H1 (cell line): ENCODE data around the gene SPAG16. TPM values are rescaled to one million over a fixed set of nuclear protein-coding genes. Genes with fewer than 3 reads are reported as not detected.

Experiments
- CTCF ChIA-PET: fragments of 300-600 bp; sonication (Branson Sonifier 250); formaldehyde crosslinking; loops from one replicate; lab custom pipeline; 2021; ENCODE audit not compliant: partially characterized antibody; lab: Charles Lee
- POLR2A ChIA-PET: fragments of 300-600 bp; sonication (Branson Sonifier 250); formaldehyde crosslinking; loops from one replicate; lab custom pipeline; 2021; ENCODE audit warnings: inconsistent platforms; ENCODE audit not compliant: partially characterized antibody; lab: Charles Lee
- DNase-seq, 2 experiments: peaks; one replicate each; pipeline versions ENCODE4 v3.0.0 to v3.0.0-alpha.2; 2010 to 2022; ENCODE audit warnings: low spot score in 2 of 2, low read depth in 1 of 2, mixed read lengths in 1 of 2
- FAIRE-seq: peaks from 2 replicates; lab custom pipeline; 2011; peaks lifted over from hg19 to GRCh38; lab: Jason Lieb, UNC
- H2AFZ ChIP-seq: 2 replicates; pipeline ENCODE4 v1.8.1; 2012; ENCODE audit warnings: low read length, inconsistent platforms
- H2AK5ac ChIP-seq: 2 replicates; pipeline ENCODE4 v1.6.1; 2013; ENCODE audit warnings: low read depth, low read length
- H2BK120ac ChIP-seq: replicated peaks from 2 replicates; pipeline ENCODE3; 2013; ENCODE audit warnings: low read depth, low read length, inconsistent platforms
- H2BK12ac ChIP-seq: 2 replicates; pipeline ENCODE4 v1.6.1; 2013; ENCODE audit warnings: low read depth, low read length
- H2BK15ac ChIP-seq: 2 replicates; pipeline ENCODE4 v1.6.1; 2013; ENCODE audit warnings: low read length
- H2BK20ac ChIP-seq: 2 replicates; pipeline ENCODE4 v1.6.1; 2013; ENCODE audit warnings: low read length
- H2BK5ac ChIP-seq: 2 replicates; pipeline ENCODE4 v1.6.1; 2013; ENCODE audit warnings: low read depth, low read length
- H3K14ac ChIP-seq: 2 replicates; pipeline ENCODE4 v1.6.1; 2013; ENCODE audit warnings: inconsistent platforms; ENCODE audit not compliant: insufficient read length
- H3K18ac ChIP-seq: 2 replicates; pipeline ENCODE4 v1.6.1; 2013; ENCODE audit warnings: low read length; ENCODE audit errors: extremely low read depth
- H3K23ac ChIP-seq: 2 replicates; pipeline ENCODE4 v1.6.1; 2013; ENCODE audit warnings: inconsistent platforms; ENCODE audit not compliant: insufficient read length
- H3K23me2 ChIP-seq: 2 replicates; pipeline ENCODE4 v1.6.1; 2013; ENCODE audit warnings: low read depth, low read length
- H3K27ac ChIP-seq: 2 replicates; pipeline ENCODE4 v1.6.1; 2011; ENCODE audit warnings: low read depth, low read length, inconsistent platforms
- H3K27me3 ChIP-seq, 4 experiments: replicated peaks in 1 of 4; 1 replicate in 1 of 4; 2 replicates in 3 of 4; pipeline versions ENCODE4 v1.6.1 to v1.8.1; 2011 to 2013; ENCODE audit warnings: low read length in 3 of 4, mild to moderate bottlenecking in 3 of 4, inconsistent platforms in 2 of 4, mixed read lengths in 2 of 4, moderate library complexity in 1 of 4; ENCODE audit not compliant: control insufficient read depth in 3 of 4, insufficient read depth in 3 of 4; ENCODE audit errors: extremely low read depth in 1 of 4
- H3K36me3 ChIP-seq, 4 experiments: 2 replicates each; pipeline versions ENCODE4 v1.6.1 to v1.8.1; 2011 to 2013; ENCODE audit warnings: mild to moderate bottlenecking in 4 of 4, low read length in 3 of 4, moderate library complexity in 2 of 4, control low read depth in 1 of 4, inconsistent platforms in 1 of 4; ENCODE audit not compliant: insufficient read depth in 4 of 4, control insufficient read depth in 2 of 4
- H3K4ac ChIP-seq: replicated peaks from 2 replicates; pipeline ENCODE3; 2013; ENCODE audit warnings: low read length, low read depth, mixed read lengths, inconsistent platforms; ENCODE audit not compliant: insufficient read length
- H3K4me1 ChIP-seq, 4 experiments: replicated peaks in 1 of 4; 1 replicate in 1 of 4; 2 replicates in 3 of 4; pipeline versions ENCODE4 v1.6.1 to v1.8.1; 2011 to 2013; ENCODE audit warnings: low read length in 3 of 4, inconsistent platforms in 2 of 4, mixed read lengths in 1 of 4; ENCODE audit not compliant: insufficient read depth in 4 of 4, control insufficient read depth in 3 of 4
- H3K4me2 ChIP-seq, 2 experiments: 2 replicates each; pipeline versions ENCODE4 v1.6.1 to v1.8.1; 2011 to 2013; ENCODE audit warnings: low read depth in 2 of 2, low read length in 2 of 2, control low read depth in 1 of 2, inconsistent platforms in 1 of 2, mild to moderate bottlenecking in 1 of 2; ENCODE audit not compliant: insufficient read depth in 1 of 2
- H3K4me3 ChIP-seq, 4 experiments: fragments of 200-600, 300-600 bp in 1 of 4; sonication (generic), shearing (Covaris generic), sonication (Bioruptor Twin) in 1 of 4; 2 replicates each; pipeline versions ENCODE4 v1.5.1 to v1.8.1; 2011 to 2016; ENCODE audit warnings: low read length in 4 of 4, low read depth in 3 of 4, control low read depth in 2 of 4, inconsistent platforms in 2 of 4, mild to moderate bottlenecking in 2 of 4, mixed read lengths in 1 of 4, moderate library complexity in 1 of 4; ENCODE audit not compliant: insufficient read depth in 2 of 4; ENCODE audit errors: extremely low read depth in 1 of 4
- H3K56ac ChIP-seq: replicated peaks from 2 replicates; pipeline ENCODE3; 2013; ENCODE audit warnings: low read depth, mild to moderate bottlenecking, mixed read lengths, low read length, inconsistent platforms; ENCODE audit not compliant: insufficient read length
- H3K79me1 ChIP-seq: 2 replicates; pipeline ENCODE4 v1.6.1; 2013; ENCODE audit warnings: low read depth, low read length, control low read depth
- H3K79me2 ChIP-seq, 2 experiments: 2 replicates each; pipeline versions ENCODE4 v1.6.1 to v1.8.1; 2012 to 2013; ENCODE audit warnings: low read length in 2 of 2, mild to moderate bottlenecking in 2 of 2, inconsistent platforms in 1 of 2; ENCODE audit not compliant: insufficient read depth in 2 of 2, control insufficient read depth in 1 of 2
- H3K9ac ChIP-seq, 4 experiments: replicated peaks in 1 of 4; 1 replicate in 1 of 4; 2 replicates in 3 of 4; pipeline versions ENCODE4 v1.6.1 to v1.8.1; 2011 to 2013; ENCODE audit warnings: low read depth in 3 of 4, low read length in 3 of 4, control low read depth in 2 of 4, mild to moderate bottlenecking in 2 of 4, moderate library complexity in 2 of 4, inconsistent platforms in 1 of 4; ENCODE audit errors: extremely low read depth in 1 of 4
- H3K9me3 ChIP-seq, 2 experiments: 2 replicates each; pipeline versions ENCODE4 v1.6.1 to v1.8.1; 2012 to 2013; ENCODE audit warnings: mild to moderate bottlenecking in 2 of 2, moderate library complexity in 2 of 2, control low read depth in 1 of 2, inconsistent platforms in 1 of 2, low read depth in 1 of 2, low read length in 1 of 2, mixed read lengths in 1 of 2; ENCODE audit not compliant: insufficient read depth in 2 of 2
- H4K20me1 ChIP-seq, 2 experiments: replicated peaks in 1 of 2; 2 replicates each; pipeline versions ENCODE3 to v1.8.1; 2011 to 2013; ENCODE audit warnings: inconsistent platforms in 2 of 2, low read length in 2 of 2, mild to moderate bottlenecking in 1 of 2; ENCODE audit not compliant: insufficient read depth in 2 of 2, control insufficient read depth in 1 of 2
- H4K5ac ChIP-seq: 2 replicates; pipeline ENCODE4 v1.6.1; 2013; ENCODE audit warnings: low read length, low read depth, mixed read lengths, inconsistent platforms; ENCODE audit not compliant: insufficient read length
- H4K8ac ChIP-seq: 2 replicates; pipeline ENCODE4 v1.8.0; 2013; ENCODE audit warnings: mild to moderate bottlenecking, moderate library complexity, low read length, inconsistent platforms; ENCODE audit not compliant: insufficient read depth; ENCODE audit errors: extremely low read depth
- H4K91ac ChIP-seq: replicated peaks from 2 replicates; pipeline ENCODE3; 2013; ENCODE audit warnings: low read length, mixed read lengths, inconsistent platforms; ENCODE audit not compliant: insufficient read length
- ASH2L ChIP-seq: fragments of 200-600, 300-600 bp; sonication (generic); IDR thresholded peaks from one replicate; pipeline ENCODE4 v1.7.1; 2017; ENCODE audit warnings: low read length
- EGR1 ChIP-seq: IDR thresholded peaks from 2 replicates; pipeline ENCODE4 v1.6.1; 2011; ENCODE audit warnings: low read depth, low read length, borderline replicate concordance
- POU5F1 ChIP-seq: IDR thresholded peaks from 2 replicates; pipeline ENCODE4 v1.6.1; 2011; ENCODE audit warnings: low read depth, mild to moderate bottlenecking, low read length, moderate library complexity
- SIN3A ChIP-seq, 2 experiments: IDR thresholded peaks in 1 of 2; conservative IDR thresholded peaks in 1 of 2; 2 replicates each; pipeline ENCODE4 v1.6.1; 2011 to 2012; ENCODE audit warnings: low read length in 2 of 2, improper control_type of control experiment in 1 of 2, low read depth in 1 of 2, mild to moderate bottlenecking in 1 of 2
- WGBS, 2 experiments: shearing (Covaris generic) in 1 of 2; methylation state at CpG; one replicate each; pipeline versions ENCODE4 v1.1.6 to v1.1.7; 2013 to 2015; ENCODE audit warnings: low lambda C conversion rate in 2 of 2, mixed read lengths in 2 of 2, inconsistent platforms in 1 of 2, low coverage in 1 of 2, missing lambda C conversion rate in 1 of 2; ENCODE audit not compliant: insufficient replicate concordance in 2 of 2, insufficient coverage in 1 of 2, insufficient read length in 1 of 2; ENCODE audit errors: extremely low coverage in 1 of 2, missing lambda C conversion rate in 1 of 2; 5-methylcytosine and 5-hydroxymethylcytosine counted together
- polyA plus RNA-seq, 7 experiments: library from polyadenylated mRNA; depleted of rRNA in 3 of 7; stranded (reverse) in 5 of 7; unstranded in 2 of 7; fragments of >200 nt in 5 of 7; fragments of 200-250 nt in 2 of 7; gene quantifications; 1 replicate in 5 of 7; 2 replicates in 1 of 7; 4 replicates in 1 of 7; pipeline versions ENCODE4 v1.2.1 to v1.2.3, GENCODE V29; 2011 to 2013; ENCODE audit warnings: missing spikeins in 2 of 7, mixed read lengths in 2 of 7
- total RNA-seq: library from RNA; stranded (reverse); fragmentation: NEBNext Ultra II Directional; extraction: Animal tissue kit (Norgen Biotek cat#: 25700); gene quantifications from 2 replicates; pipeline ENCODE4 v1.2.1, GENCODE V29; 2021

SPAG16 gene
- total and polyA plus RNA-seq, 2 of the 8 experiments (the other 6 are each of a cell fraction or from before 2014, with no cell fraction given): 6.0 to 14.9 TPM

- H2BK15ac ChIP-seq: no peak overlapping the region
- H3K4me1 ChIP-seq: no peaks in the 10 kb centered on the region
- no peak for FAIRE-seq
- H4K91ac ChIP-seq: no peak overlapping the region
- CTCF ChIA-PET: interaction anchor here (0.6 kb wide), 1 partner anchor 97 kb away, joined by 3 read pairs; no protein-coding TSS in a partner anchor
- H2AFZ ChIP-seq: no peak overlapping the region
- H3K79me2 ChIP-seq: no peaks in the 10 kb centered on the region
- no peak overlapping the region for H2AK5ac ChIP-seq
- H4K20me1 ChIP-seq: no peaks in the 10 kb centered on the region
- H3K27me3 ChIP-seq: no peaks in the 10 kb centered on the region
- H3K18ac ChIP-seq: no peak overlapping the region
- no peak overlapping the region for H4K8ac ChIP-seq
- H2BK12ac ChIP-seq: no peak overlapping the region
- no peak overlapping the region for H2BK5ac ChIP-seq
- no peaks in the 10 kb centered on the region for H3K36me3 ChIP-seq
- no peak overlapping the region for H2BK20ac ChIP-seq
- TF ChIP-seq SIN3A (conservative IDR thresholded peaks at IDR 0.05 in 1 of 2, IDR thresholded peaks at IDR 0.05 in 1 of 2; ENCODE audit: low read depth in 1 of 2, low read length in 2 of 2) (no peak), ASH2L (no peak), EGR1 (no peak), POU5F1 (no peak)
- no peak overlapping the region for H3K4ac ChIP-seq
- POLR2A ChIA-PET: no interaction called here
- H3K79me1 ChIP-seq: no peaks in the 10 kb centered on the region
- no peak overlapping the region for H3K27ac ChIP-seq
- H3K4me3 ChIP-seq: no peak overlapping the region
- H3K9ac ChIP-seq: no peak overlapping the region
- H3K9me3 ChIP-seq: no peaks in the 10 kb centered on the region
- H3K23ac ChIP-seq: no peak overlapping the region
- no peak for DNase-seq
- WGBS, 2 experiments: 89% methylated on average over 2 of the region's 2 CpGs; no CpG with 5 or more reads in 1 of the 2 experiments
- H4K5ac ChIP-seq: no peak overlapping the region
- no peak overlapping the region for H3K56ac ChIP-seq
- H3K23me2 ChIP-seq: no peaks in the 10 kb centered on the region
- no peak overlapping the region for H2BK120ac ChIP-seq
- no peak overlapping the region for H3K14ac ChIP-seq
- no peak overlapping the region for H3K4me2 ChIP-seq
Observed at GRCh38 chr2:214196260-214196659, 912.0 kb downstream of the SPAG16 start.
